Endothelial cell of umbilical vein (primary cell): ENCODE data around the gene TMEM26.

Experiments used
- CTCF ChIP-seq, 2 donors: IDR thresholded peaks; 1 replicate in 1 of 2; 2 replicates in 1 of 2; pipeline ENCODE4 v1.5.1; 2011; ENCODE audit warnings: low read length in 2 of 2, mild to moderate bottlenecking in 2 of 2, moderate library complexity in 2 of 2, control low read depth in 1 of 2, inconsistent platforms in 1 of 2, low read depth in 1 of 2; ENCODE audit not compliant: insufficient read depth in 1 of 2; ENCODE audit errors: extremely low read depth in 1 of 2
- EZH2 ChIP-seq: IDR thresholded peaks from 2 replicates; pipeline ENCODE4 v1.6.1; 2012; ENCODE audit warnings: borderline replicate concordance, low read depth, mild to moderate bottlenecking, moderate library complexity, low read length, inconsistent platforms; ENCODE audit not compliant: severe bottlenecking
- JUN ChIP-seq: IDR thresholded peaks from 2 replicates; pipeline ENCODE4 v1.6.1; 2011; ENCODE audit warnings: borderline replicate concordance, low read depth; ENCODE audit not compliant: insufficient read length, insufficient read depth
- MAX ChIP-seq: IDR thresholded peaks from 2 replicates; pipeline ENCODE4 v1.6.1; 2011; ENCODE audit not compliant: insufficient read depth, insufficient read length
- POLR2A ChIP-seq: IDR thresholded peaks from 2 replicates; pipeline ENCODE4 v1.6.1; 2012; ENCODE audit warnings: low read depth, mild to moderate bottlenecking, control low read depth, low read length
- POLR2AphosphoS5 ChIP-seq: IDR thresholded peaks from 2 replicates; pipeline ENCODE4 v1.6.1; 2012; ENCODE audit warnings: low read depth, mild to moderate bottlenecking, control low read depth, low read length, moderate library complexity; ENCODE audit not compliant: insufficient read depth

- TF ChIP-seq CTCF (IDR thresholded peaks at IDR 0.05; ENCODE audit: extremely low read depth in 1 of 2, insufficient read depth in 1 of 2, low read depth in 1 of 2, low read length in 2 of 2) (no peak), POLR2AphosphoS5 (no peak), POLR2A (no peak), EZH2 (no peak), MAX (no peak), JUN (peak; percentile 33)
Observed at GRCh38 chr10:61464461-61465170, 11.4 kb upstream of the TMEM26 start.
